ENCODE data around the gene AUTS2.
A peak's percentile ranks its signal among the peaks of the same experiment; 100 is the strongest.

The AUTS2 gene

GRCh38 chr7:70159121-70159520, 560.8 kb downstream of the AUTS2 start:
- DNase-seq = no peak

- no peak for DNase-seq
Observed at GRCh38 chr7:70165477-70166170, 567.3 kb downstream of the AUTS2 start.

GRCh38 chr7:70171369-70171920, 573.2 kb downstream of the AUTS2 start:
- DNase-seq = no peak

GRCh38 chr7:70177166-70177565, 578.9 kb downstream of the AUTS2 start:
- DNase-seq = no peak

GRCh38 chr7:70178211-70178610, 579.9 kb downstream of the AUTS2 start:
- DNase-seq = peak; percentile 53 to 59

GRCh38 chr7:70178787-70179186, 580.5 kb downstream of the AUTS2 start:
- DNase-seq = peak; percentile 56 to 80

- DNase-seq = no peak
Observed at GRCh38 chr7:70182521-70182920, 584.2 kb downstream of the AUTS2 start.

GRCh38 chr7:70183278-70183677, 585.0 kb downstream of the AUTS2 start:
- no peak for DNase-seq

GRCh38 chr7:70188901-70189650, 590.8 kb downstream of the AUTS2 start:
- no peak for DNase-seq

GRCh38 chr7:70189776-70190175, 591.5 kb downstream of the AUTS2 start:
- DNase-seq = no peak

- no peak for DNase-seq
Observed at GRCh38 chr7:70190281-70190680, 592.0 kb downstream of the AUTS2 start.

- peak in 1 of 2 donors; percentile 12 for DNase-seq
Observed at GRCh38 chr7:70193514-70193913, 595.2 kb downstream of the AUTS2 start.

- no peak for DNase-seq
Observed at GRCh38 chr7:70208236-70209063, 610.2 kb downstream of the AUTS2 start.

- no peak for DNase-seq
Observed at GRCh38 chr7:70210200-70210935, 612.1 kb downstream of the AUTS2 start.

- no peak for DNase-seq
Observed at GRCh38 chr7:70210936-70211310, 612.6 kb downstream of the AUTS2 start.

- DNase-seq = no peak
Observed at GRCh38 chr7:70212281-70212680, 614.0 kb downstream of the AUTS2 start.

GRCh38 chr7:70214071-70214470, 615.8 kb downstream of the AUTS2 start:
- DNase-seq = no peak

GRCh38 chr7:70215491-70215890, 617.2 kb downstream of the AUTS2 start:
- peak; percentile 59 to 84 for DNase-seq

GRCh38 chr7:70217571-70217970, 619.3 kb downstream of the AUTS2 start:
- DNase-seq = peak; percentile 32 to 40

- no peak for DNase-seq
Observed at GRCh38 chr7:70218006-70218405, 619.7 kb downstream of the AUTS2 start.

GRCh38 chr7:70219061-70219460, 620.8 kb downstream of the AUTS2 start:
- no peak for DNase-seq

- no peak for DNase-seq
Observed at GRCh38 chr7:70229242-70229641, 631.0 kb downstream of the AUTS2 start.

GRCh38 chr7:70230761-70231160, 632.5 kb downstream of the AUTS2 start:
- no peak for DNase-seq

Measured in inflammatory macrophage treated with lipopolysaccharide for 1 hour (primary cell).